Mesothelial cell of epicardium (in vitro differentiated cells): ENCODE measurements around the gene TMEM87A. TPM values are rescaled to one million over a fixed set of nuclear protein-coding genes. Genes with fewer than 3 reads are reported as not detected.
"Not testable (repeated sequence)": the region's sequence is repeated elsewhere in the genome, so short reads cannot be mapped to it uniquely, and the experiment has no call there.

Source experiments
- DNase-seq, 2 experiments: peaks; one replicate each; pipeline ENCODE4 v3.0.0; 2021; ENCODE audit warnings: low spot score in 2 of 2; ENCODE audit not compliant: unreplicated experiment in 2 of 2
- H3K27ac Mint-ChIP-seq: 2 replicates; pipeline ENCODE4 v1.8.0; 2021; ENCODE audit warnings: mixed read lengths
- H3K27me3 Mint-ChIP-seq: 2 replicates; pipeline ENCODE4 v1.8.0; 2021; ENCODE audit warnings: low read depth, mixed read lengths
- H3K36me3 Mint-ChIP-seq: 2 replicates; pipeline ENCODE4 v1.8.0; 2021; ENCODE audit warnings: mixed read lengths
- H3K4me1 Mint-ChIP-seq: 2 replicates; pipeline ENCODE4 v1.8.0; 2021; ENCODE audit warnings: mixed read lengths
- H3K4me3 Mint-ChIP-seq: 2 replicates; pipeline ENCODE4 v1.8.0; 2021; ENCODE audit warnings: mild to moderate bottlenecking, moderate library complexity, mixed read lengths
- H3K9me3 Mint-ChIP-seq: 2 replicates; pipeline ENCODE4 v1.8.0; 2021; ENCODE audit warnings: mixed read lengths
- CTCF ChIP-seq: fragments of 200-600 bp; sonication (generic); IDR thresholded peaks from one replicate; pipeline ENCODE4 v1.5.0; 2021; ENCODE audit warnings: antibody characterized with exemption; ENCODE audit not compliant: unreplicated experiment
- total RNA-seq: library from RNA; stranded (reverse); gene quantifications from 3 replicates; pipeline ENCODE4 v1.2.1, GENCODE V29; 2021

The TMEM87A gene
- total RNA-seq, 1 donor from 2014 or later: 56.1 TPM

GRCh38 chr15:42232606-42233005, 40.6 kb downstream of the TMEM87A start:
- Mint-ChIP-seq H3K4me1 (no peaks in the 10 kb centered on the region), H3K36me3 (peaks cover 32% of the 10 kb centered on the region), H3K4me3 (no peak overlapping the region), H3K9me3 (no peaks in the 10 kb centered on the region), H3K27me3 (no peaks in the 10 kb centered on the region), H3K27ac (no peak overlapping the region)
- no peak for DNase-seq
- TF ChIP-seq CTCF: no peak

GRCh38 chr15:42231088-42231487, 42.1 kb downstream of the TMEM87A start:
- Mint-ChIP-seq H3K4me1 (no peaks in the 10 kb centered on the region), H3K9me3 (no peaks in the 10 kb centered on the region), H3K27me3 (no peaks in the 10 kb centered on the region), H3K4me3 (no peak overlapping the region), H3K27ac (no peak overlapping the region), H3K36me3 (peaks cover 31% of the 10 kb centered on the region)
- no peak for TF ChIP-seq CTCF
- no peak for DNase-seq

- peaks cover 33% of the 10 kb centered on the region for H3K36me3 Mint-ChIP-seq
- H3K27ac Mint-ChIP-seq: not testable (repeated sequence)
These were observed 44.3 kb downstream of the TMEM87A start for GRCh38 chr15:42228981-42229380.

GRCh38 chr15:42228036-42228435, 45.2 kb downstream of the TMEM87A start:
- no peak overlapping the region for H3K27ac Mint-ChIP-seq
- no peak for TF ChIP-seq CTCF
- H3K4me1 Mint-ChIP-seq: no peaks in the 10 kb centered on the region
- no peak overlapping the region for H3K4me3 Mint-ChIP-seq
- peaks cover 32% of the 10 kb centered on the region for H3K36me3 Mint-ChIP-seq
- H3K9me3 Mint-ChIP-seq: no peaks in the 10 kb centered on the region
- no peak for DNase-seq
- H3K27me3 Mint-ChIP-seq: no peaks in the 10 kb centered on the region

More at GRCh38 chr15:42228981-42229380, 44.3 kb downstream of the TMEM87A start:
- not testable (repeated sequence) for H3K9me3 Mint-ChIP-seq, DNase-seq, H3K4me3 Mint-ChIP-seq, H3K4me1 Mint-ChIP-seq, H3K27me3 Mint-ChIP-seq

- Mint-ChIP-seq H3K4me1 (no peaks in the 10 kb centered on the region), H3K36me3 (peaks cover 32% of the 10 kb centered on the region), H3K27me3 (no peaks in the 10 kb centered on the region), H3K27ac (no peak overlapping the region), H3K4me3 (no peak overlapping the region), H3K9me3 (no peaks in the 10 kb centered on the region)
- TF ChIP-seq CTCF: no peak
- DNase-seq: no peak
These were observed 46.6 kb downstream of the TMEM87A start for GRCh38 chr15:42226648-42227047.

GRCh38 chr15:42220216-42220615, 53.0 kb downstream of the TMEM87A start:
- H3K9me3 Mint-ChIP-seq: no peaks in the 10 kb centered on the region
- DNase-seq: no peak
- no peak overlapping the region for H3K27ac Mint-ChIP-seq
- TF ChIP-seq CTCF: no peak
- H3K4me1 Mint-ChIP-seq: no peaks in the 10 kb centered on the region
- peaks cover 48% of the 10 kb centered on the region for H3K36me3 Mint-ChIP-seq
- H3K27me3 Mint-ChIP-seq: no peaks in the 10 kb centered on the region
- H3K4me3 Mint-ChIP-seq: no peak overlapping the region
